ENCODE measurements around the gene DOK3.

DNA sequence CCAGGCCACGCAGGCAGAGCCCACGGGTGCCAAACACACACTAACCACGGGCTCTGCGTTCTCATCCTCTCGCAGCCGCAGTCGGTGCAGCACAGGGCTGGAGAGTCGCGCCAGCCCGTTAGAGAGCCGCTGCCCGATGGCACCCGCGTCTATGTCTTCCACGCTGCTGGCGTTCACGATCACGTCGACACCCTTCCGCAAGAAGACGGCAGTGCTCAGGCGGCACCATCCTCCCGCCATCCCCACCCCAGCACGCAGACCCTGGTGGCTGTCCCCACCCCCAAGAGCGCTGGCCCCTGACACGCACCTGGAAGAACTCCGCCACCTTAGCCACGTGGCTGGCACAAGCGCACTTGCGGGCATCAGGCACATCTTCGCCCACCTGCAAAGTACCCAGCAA is 42.2 kb downstream of the DOK3 start:
- TF ChIP-seq, protein P1, sequence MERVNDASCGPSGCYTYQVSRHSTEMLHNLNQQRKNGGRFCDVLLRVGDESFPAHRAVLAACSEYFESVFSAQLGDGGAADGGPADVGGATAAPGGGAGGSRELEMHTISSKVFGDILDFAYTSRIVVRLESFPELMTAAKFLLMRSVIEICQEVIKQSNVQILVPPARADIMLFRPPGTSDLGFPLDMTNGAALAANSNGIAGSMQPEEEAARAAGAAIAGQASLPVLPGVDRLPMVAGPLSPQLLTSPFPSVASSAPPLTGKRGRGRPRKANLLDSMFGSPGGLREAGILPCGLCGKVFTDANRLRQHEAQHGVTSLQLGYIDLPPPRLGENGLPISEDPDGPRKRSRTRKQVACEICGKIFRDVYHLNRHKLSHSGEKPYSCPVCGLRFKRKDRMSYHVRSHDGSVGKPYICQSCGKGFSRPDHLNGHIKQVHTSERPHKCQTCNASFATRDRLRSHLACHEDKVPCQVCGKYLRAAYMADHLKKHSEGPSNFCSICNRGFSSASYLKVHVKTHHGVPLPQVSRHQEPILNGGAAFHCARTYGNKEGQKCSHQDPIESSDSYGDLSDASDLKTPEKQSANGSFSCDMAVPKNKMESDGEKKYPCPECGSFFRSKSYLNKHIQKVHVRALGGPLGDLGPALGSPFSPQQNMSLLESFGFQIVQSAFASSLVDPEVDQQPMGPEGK (CRISPR knock-in tag; IDR thresholded peaks at IDR 0.05; ENCODE audit: borderline replicate concordance): no peak
- no peak for TF ChIP-seq GLIS3 (CRISPR knock-in tag; IDR thresholded peaks at IDR 0.05)
- no peak for TF ChIP-seq BACH2 (CRISPR knock-in tag; IDR thresholded peaks at IDR 0.05; ENCODE audit: borderline replicate concordance)
- TF ChIP-seq OSR1 (CRISPR knock-in tag; IDR thresholded peaks at IDR 0.05): no peak
- TF ChIP-seq ZFP30 (CRISPR knock-in tag; IDR thresholded peaks at IDR 0.05): no peak
- no peak for TF ChIP-seq ZC3H10 (CRISPR knock-in tag; IDR thresholded peaks at IDR 0.05)
- TF ChIP-seq RARB (CRISPR knock-in tag; IDR thresholded peaks at IDR 0.05): no peak
- no peak for TF ChIP-seq ESRRG (CRISPR knock-in tag; IDR thresholded peaks at IDR 0.05)
- no peak for TF ChIP-seq ARNTL (CRISPR knock-in tag; IDR thresholded peaks at IDR 0.05; ENCODE audit: borderline replicate concordance, low read depth)
- no peak for TF ChIP-seq ISL1 (CRISPR knock-in tag; IDR thresholded peaks at IDR 0.05)
- TF ChIP-seq, protein P2, sequence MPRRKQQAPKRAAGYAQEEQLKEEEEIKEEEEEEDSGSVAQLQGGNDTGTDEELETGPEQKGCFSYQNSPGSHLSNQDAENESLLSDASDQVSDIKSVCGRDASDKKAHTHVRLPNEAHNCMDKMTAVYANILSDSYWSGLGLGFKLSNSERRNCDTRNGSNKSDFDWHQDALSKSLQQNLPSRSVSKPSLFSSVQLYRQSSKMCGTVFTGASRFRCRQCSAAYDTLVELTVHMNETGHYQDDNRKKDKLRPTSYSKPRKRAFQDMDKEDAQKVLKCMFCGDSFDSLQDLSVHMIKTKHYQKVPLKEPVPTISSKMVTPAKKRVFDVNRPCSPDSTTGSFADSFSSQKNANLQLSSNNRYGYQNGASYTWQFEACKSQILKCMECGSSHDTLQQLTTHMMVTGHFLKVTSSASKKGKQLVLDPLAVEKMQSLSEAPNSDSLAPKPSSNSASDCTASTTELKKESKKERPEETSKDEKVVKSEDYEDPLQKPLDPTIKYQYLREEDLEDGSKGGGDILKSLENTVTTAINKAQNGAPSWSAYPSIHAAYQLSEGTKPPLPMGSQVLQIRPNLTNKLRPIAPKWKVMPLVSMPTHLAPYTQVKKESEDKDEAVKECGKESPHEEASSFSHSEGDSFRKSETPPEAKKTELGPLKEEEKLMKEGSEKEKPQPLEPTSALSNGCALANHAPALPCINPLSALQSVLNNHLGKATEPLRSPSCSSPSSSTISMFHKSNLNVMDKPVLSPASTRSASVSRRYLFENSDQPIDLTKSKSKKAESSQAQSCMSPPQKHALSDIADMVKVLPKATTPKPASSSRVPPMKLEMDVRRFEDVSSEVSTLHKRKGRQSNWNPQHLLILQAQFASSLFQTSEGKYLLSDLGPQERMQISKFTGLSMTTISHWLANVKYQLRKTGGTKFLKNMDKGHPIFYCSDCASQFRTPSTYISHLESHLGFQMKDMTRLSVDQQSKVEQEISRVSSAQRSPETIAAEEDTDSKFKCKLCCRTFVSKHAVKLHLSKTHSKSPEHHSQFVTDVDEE (CRISPR knock-in tag; IDR thresholded peaks at IDR 0.05): no peak

All from SK-N-SH treated with all-trans-retinoic acid at 6 μM for 48 hours (cell line).